Measurements from ENCODE around the gene CNFN. TPM values are rescaled to one million over a fixed set of nuclear protein-coding genes. Genes with fewer than 3 reads are reported as not detected.

Gene CNFN
- total and polyA plus RNA-seq, 2 donors (not counting 1 experiment from before 2014, with no cell fraction given) = not detected

- Histone ChIP-seq H2AFZ (ENCODE audit: low read length) (no peak overlapping the region), H3K79me2 (ENCODE audit: control insufficient read depth, insufficient read depth, low read length) (no peaks in the 10 kb centered on the region), H3K4me2 (ENCODE audit: extremely low read depth, insufficient read depth, low read length) (no peak overlapping the region), H3K9ac (ENCODE audit: insufficient read depth, low read length) (no peak overlapping the region), H3K36me3 (ENCODE audit: control insufficient read depth, insufficient read depth, low read length) (no peaks in the 10 kb centered on the region), H3K4me3 (replicated peaks in 1 of 4; ENCODE audit: control extremely low read depth in 1 of 4, insufficient read depth in 1 of 4, low read depth in 3 of 4, low read length in 4 of 4) (no peak overlapping the region), H3K4me1 (ENCODE audit: control insufficient read depth, extremely low read depth, insufficient read depth, low read length) (no peaks in the 10 kb centered on the region), H3K9me3 (ENCODE audit: control insufficient read depth, insufficient read depth, low read depth, low read length) (no peaks in the 10 kb centered on the region), H3K27me3 (ENCODE audit: control insufficient read depth, insufficient read depth, low read length) (no peaks in the 10 kb centered on the region), H4K20me1 (ENCODE audit: control insufficient read depth, extremely low read depth, insufficient read depth, low read length) (no peaks in the 10 kb centered on the region), H3K27ac (ENCODE audit: insufficient read depth, low read length) (no peak overlapping the region)
- TF ChIP-seq CTCF (conservative IDR thresholded peaks at IDR 0.05 in 1 of 2, IDR thresholded peaks at IDR 0.05 in 1 of 2; ENCODE audit: low read depth in 1 of 2, low read length in 2 of 2) = no peak
- no peak for TF ChIP-seq EZH2 (IDR thresholded peaks at IDR 0.05; ENCODE audit: low read length, missing control alignments)
- no peak for DNase-seq (ENCODE audit: low read depth in 2 of 2)
These were observed 15.2 kb downstream of the CNFN start for GRCh38 chr19:42374826-42375376.

GRCh38 chr19:42370626-42371175, 19.4 kb downstream of the CNFN start:
- H4K20me1 ChIP-seq (ENCODE audit: control insufficient read depth, extremely low read depth, insufficient read depth, low read length) = no peaks in the 10 kb centered on the region
- no peak overlapping the region for H2AFZ ChIP-seq (ENCODE audit: low read length)
- no peak overlapping the region for H3K9ac ChIP-seq (ENCODE audit: insufficient read depth, low read length)
- no peaks in the 10 kb centered on the region for H3K27me3 ChIP-seq (ENCODE audit: control insufficient read depth, insufficient read depth, low read length)
- no peak for TF ChIP-seq CTCF (conservative IDR thresholded peaks at IDR 0.05 in 1 of 2, IDR thresholded peaks at IDR 0.05 in 1 of 2; ENCODE audit: low read depth in 1 of 2, low read length in 2 of 2)
- no peak for TF ChIP-seq EZH2 (IDR thresholded peaks at IDR 0.05; ENCODE audit: low read length, missing control alignments)
- no peaks in the 10 kb centered on the region for H3K9me3 ChIP-seq (ENCODE audit: control insufficient read depth, insufficient read depth, low read depth, low read length)
- no peaks in the 10 kb centered on the region for H3K4me1 ChIP-seq (ENCODE audit: control insufficient read depth, extremely low read depth, insufficient read depth, low read length)
- H3K36me3 ChIP-seq (ENCODE audit: control insufficient read depth, insufficient read depth, low read length) = no peaks in the 10 kb centered on the region
- peak; percentile 14 to 72 for DNase-seq (ENCODE audit: low read depth in 2 of 2)
- H3K4me2 ChIP-seq (ENCODE audit: extremely low read depth, insufficient read depth, low read length) = no peak overlapping the region
- no peak overlapping the region for H3K27ac ChIP-seq (ENCODE audit: insufficient read depth, low read length)
- no peaks in the 10 kb centered on the region for H3K79me2 ChIP-seq (ENCODE audit: control insufficient read depth, insufficient read depth, low read length)
- H3K4me3 ChIP-seq (replicated peaks in 1 of 4; ENCODE audit: control extremely low read depth in 1 of 4, insufficient read depth in 1 of 4, low read depth in 3 of 4, low read length in 4 of 4) = no peak overlapping the region

GRCh38 chr19:42370068-42370520, 20.0 kb downstream of the CNFN start:
- no peak for DNase-seq (ENCODE audit: low read depth in 2 of 2)
- Histone ChIP-seq H3K36me3 (ENCODE audit: control insufficient read depth, insufficient read depth, low read length) (no peaks in the 10 kb centered on the region), H3K27ac (ENCODE audit: insufficient read depth, low read length) (no peak overlapping the region), H3K9me3 (ENCODE audit: control insufficient read depth, insufficient read depth, low read depth, low read length) (no peaks in the 10 kb centered on the region), H3K79me2 (ENCODE audit: control insufficient read depth, insufficient read depth, low read length) (no peaks in the 10 kb centered on the region), H2AFZ (ENCODE audit: low read length) (no peak overlapping the region), H3K4me1 (ENCODE audit: control insufficient read depth, extremely low read depth, insufficient read depth, low read length) (no peaks in the 10 kb centered on the region), H3K27me3 (ENCODE audit: control insufficient read depth, insufficient read depth, low read length) (no peaks in the 10 kb centered on the region), H4K20me1 (ENCODE audit: control insufficient read depth, extremely low read depth, insufficient read depth, low read length) (no peaks in the 10 kb centered on the region), H3K4me2 (ENCODE audit: extremely low read depth, insufficient read depth, low read length) (no peak overlapping the region), H3K4me3 (replicated peaks in 1 of 4; ENCODE audit: control extremely low read depth in 1 of 4, insufficient read depth in 1 of 4, low read depth in 3 of 4, low read length in 4 of 4) (no peak overlapping the region), H3K9ac (ENCODE audit: insufficient read depth, low read length) (no peak overlapping the region)
- TF ChIP-seq EZH2 (IDR thresholded peaks at IDR 0.05; ENCODE audit: low read length, missing control alignments) (no peak), CTCF (conservative IDR thresholded peaks at IDR 0.05 in 1 of 2, IDR thresholded peaks at IDR 0.05 in 1 of 2; ENCODE audit: low read depth in 1 of 2, low read length in 2 of 2) (no peak)

Measured in fibroblast of lung (primary cell).